Thyroid gland (tissue), 4 donors: Measurements from ENCODE around the gene ESRRA. TPM values are rescaled to one million over a fixed set of nuclear protein-coding genes. Genes with fewer than 3 reads are reported as not detected.

Source experiments
- DNase-seq, 2 donors: peaks; one replicate each; pipeline ENCODE4 v3.0.0-alpha.2; 2019
- H3K27ac ChIP-seq, 3 donors: fragments of 200-600 bp; sonication (generic); 1 replicate in 2 of 3; 2 replicates in 1 of 3; pipeline ENCODE4 v1.5.1; 2016 to 2019; ENCODE audit warnings: mild to moderate bottlenecking in 1 of 3, moderate library complexity in 1 of 3
- H3K27me3 ChIP-seq: fragments of 200-600 bp; sonication (generic); one replicate; pipeline ENCODE4 v1.5.1; 2019
- H3K36me3 ChIP-seq, 2 donors: fragments of 200-600 bp; sonication (generic); one replicate each; pipeline ENCODE4 v1.5.1; 2016 to 2019
- H3K4me1 ChIP-seq, 2 donors: fragments of 200-600 bp; sonication (generic); one replicate each; pipeline ENCODE4 v1.5.1; 2017 to 2019
- H3K4me3 ChIP-seq, 3 donors: fragments of 200-600 bp; sonication (generic); replicated peaks in 1 of 3; 1 replicate in 2 of 3; 2 replicates in 1 of 3; pipeline ENCODE4 v1.5.1; 2016; ENCODE audit warnings: mild to moderate bottlenecking in 1 of 3
- H3K9me3 ChIP-seq: fragments of 200-600 bp; sonication (generic); one replicate; pipeline ENCODE4 v1.5.1; 2017
- POLR2A ChIP-seq, 2 donors: fragments of 450-650 bp; IDR thresholded peaks; one replicate each; pipeline ENCODE4 v1.6.1; 2017; ENCODE audit warnings: antibody characterized with exemption in 2 of 2, mild to moderate bottlenecking in 2 of 2, moderate library complexity in 1 of 2
- WGBS, 2 donors: methylation state at CpG; one replicate each; pipeline ENCODE4 v1.1.5; 2017; 5-methylcytosine and 5-hydroxymethylcytosine counted together
- intact Hi-C: fragments of 100-400 bp; cut with DNase I; formaldehyde crosslinking; loops from one replicate; pipeline ENCODE4 v1.15.1; 2023
- total RNA-seq, 4 donors: library from RNA; depleted of rRNA; stranded (reverse); fragments of >200 nt; gene quantifications; one replicate each; pipeline ENCODE4 v1.2.3, GENCODE V29; 2016
- TF ChIP-seq, protein P1 (sequence below), 6 experiments: fragments of 200-600 bp in 3 of 6; fragments of 450-650 bp in 3 of 6; sonication (generic) in 3 of 6; IDR thresholded peaks; one replicate each; pipeline ENCODE4 v1.5.1; 2016 to 2019; ENCODE audit warnings: antibody characterized with exemption in 6 of 6, mild to moderate bottlenecking in 2 of 6, inconsistent platforms in 1 of 6, moderate library complexity in 1 of 6

The ESRRA gene
- total RNA-seq, 4 donors from 2014 or later: 42.8 to 71.6 (median 58.3) TPM

- intact Hi-C loops: no loop called here
- peaks cover 15 to 41% of the 10 kb centered on the region in 2 donors for H3K4me1 ChIP-seq
Observed at GRCh38 chr11:64317325-64317960, 12.1 kb downstream of the ESRRA start, which contains the start of gene TRMT112. Gene TRMT112, minus strand, starts transcription at chr11:64317559. Its CDS starts 33 bp downstream, at chr11:64317526.

DNA sequence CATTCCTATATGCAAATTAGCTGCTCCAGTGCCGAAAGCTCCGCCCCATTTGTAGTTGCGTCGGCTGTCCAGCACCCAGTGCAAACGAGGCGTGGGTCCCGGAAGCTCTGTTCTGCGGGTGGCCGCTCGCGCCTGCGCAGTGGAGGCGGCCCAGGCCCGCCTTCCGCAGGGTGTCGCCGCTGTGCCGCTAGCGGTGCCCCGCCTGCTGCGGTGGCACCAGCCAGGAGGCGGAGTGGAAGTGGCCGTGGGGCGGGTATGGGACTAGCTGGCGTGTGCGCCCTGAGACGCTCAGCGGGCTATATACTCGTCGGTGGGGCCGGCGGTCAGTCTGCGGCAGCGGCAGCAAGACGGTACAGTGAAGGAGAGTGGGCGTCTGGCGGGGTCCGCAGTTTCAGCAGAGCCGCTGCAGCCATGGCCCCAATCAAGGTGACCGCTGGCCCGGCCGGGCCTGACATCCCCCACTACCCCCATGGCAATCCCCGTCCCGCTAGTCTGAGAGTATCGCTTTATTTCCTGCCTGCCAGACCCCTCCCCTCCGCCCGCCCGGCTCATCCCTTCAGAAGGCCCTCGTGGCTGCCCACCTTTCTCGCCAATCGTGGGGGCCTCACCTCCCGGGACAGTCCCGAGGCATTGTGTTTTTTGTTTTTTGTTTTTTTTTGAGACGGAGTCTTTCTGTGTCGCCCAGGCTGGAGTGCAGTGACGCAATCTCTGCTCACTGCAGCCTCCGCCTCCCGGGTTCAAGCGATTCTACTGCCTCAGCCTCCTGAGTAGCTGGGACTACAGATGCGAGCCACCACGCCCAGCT, 12.8 kb downstream of the ESRRA start, which contains the start of gene PRDX5:
Gene PRDX5 (plus strand): TSS at position 161 of the 805 bp plus-strand sequence. CDS start 95 bp downstream, at position 256.
- peak; percentile 80 to 97 for TF ChIP-seq POLR2A (IDR thresholded peaks at IDR 0.05)
- TF ChIP-seq, protein P1, sequence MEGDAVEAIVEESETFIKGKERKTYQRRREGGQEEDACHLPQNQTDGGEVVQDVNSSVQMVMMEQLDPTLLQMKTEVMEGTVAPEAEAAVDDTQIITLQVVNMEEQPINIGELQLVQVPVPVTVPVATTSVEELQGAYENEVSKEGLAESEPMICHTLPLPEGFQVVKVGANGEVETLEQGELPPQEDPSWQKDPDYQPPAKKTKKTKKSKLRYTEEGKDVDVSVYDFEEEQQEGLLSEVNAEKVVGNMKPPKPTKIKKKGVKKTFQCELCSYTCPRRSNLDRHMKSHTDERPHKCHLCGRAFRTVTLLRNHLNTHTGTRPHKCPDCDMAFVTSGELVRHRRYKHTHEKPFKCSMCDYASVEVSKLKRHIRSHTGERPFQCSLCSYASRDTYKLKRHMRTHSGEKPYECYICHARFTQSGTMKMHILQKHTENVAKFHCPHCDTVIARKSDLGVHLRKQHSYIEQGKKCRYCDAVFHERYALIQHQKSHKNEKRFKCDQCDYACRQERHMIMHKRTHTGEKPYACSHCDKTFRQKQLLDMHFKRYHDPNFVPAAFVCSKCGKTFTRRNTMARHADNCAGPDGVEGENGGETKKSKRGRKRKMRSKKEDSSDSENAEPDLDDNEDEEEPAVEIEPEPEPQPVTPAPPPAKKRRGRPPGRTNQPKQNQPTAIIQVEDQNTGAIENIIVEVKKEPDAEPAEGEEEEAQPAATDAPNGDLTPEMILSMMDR (IDR thresholded peaks at IDR 0.05): peak in 4 of 6 experiments; percentile 18 to 58 (median 41)
- Histone ChIP-seq H3K27me3 (no peaks in the 10 kb centered on the region), H3K4me3 (peak within 1 kb of the TSS; percentile 81 to 95 (median 90)), H3K36me3 (peaks cover 11 to 23% of the 10 kb centered on the region in 2 donors), H3K27ac (peak within 1 kb of the TSS; percentile 97 to 100 (median 99)), H3K9me3 (no peaks in the 10 kb centered on the region), H3K4me1 (peaks cover 15 to 47% of the 10 kb centered on the region in 2 donors)
- WGBS, 2 donors: 0 to 1% methylated on average over 28 to 29 of the region's 61 CpGs
- DNase-seq: peak; percentile 97
- intact Hi-C loops: no loop called here

More at GRCh38 chr11:64317325-64317960, 12.1 kb downstream of the ESRRA start, which contains the start of gene TRMT112:
- Histone ChIP-seq H3K36me3 (peaks cover 11 to 23% of the 10 kb centered on the region in 2 donors), H3K27me3 (no peaks in the 10 kb centered on the region), H3K9me3 (no peaks in the 10 kb centered on the region), H3K27ac (peak within 1 kb of the TSS; percentile 97 to 100 (median 99)), H3K4me3 (peak within 1 kb of the TSS; percentile 81 to 95 (median 90))
- DNase-seq: peak; percentile 99
- TF ChIP-seq, protein P1 (IDR thresholded peaks at IDR 0.05): no peak
- peak in 1 of 2 donors; percentile 85 for TF ChIP-seq POLR2A (IDR thresholded peaks at IDR 0.05)
- 0% methylated on average over 20 to 31 of the region's 43 CpGs for WGBS, 2 donors

DNA sequence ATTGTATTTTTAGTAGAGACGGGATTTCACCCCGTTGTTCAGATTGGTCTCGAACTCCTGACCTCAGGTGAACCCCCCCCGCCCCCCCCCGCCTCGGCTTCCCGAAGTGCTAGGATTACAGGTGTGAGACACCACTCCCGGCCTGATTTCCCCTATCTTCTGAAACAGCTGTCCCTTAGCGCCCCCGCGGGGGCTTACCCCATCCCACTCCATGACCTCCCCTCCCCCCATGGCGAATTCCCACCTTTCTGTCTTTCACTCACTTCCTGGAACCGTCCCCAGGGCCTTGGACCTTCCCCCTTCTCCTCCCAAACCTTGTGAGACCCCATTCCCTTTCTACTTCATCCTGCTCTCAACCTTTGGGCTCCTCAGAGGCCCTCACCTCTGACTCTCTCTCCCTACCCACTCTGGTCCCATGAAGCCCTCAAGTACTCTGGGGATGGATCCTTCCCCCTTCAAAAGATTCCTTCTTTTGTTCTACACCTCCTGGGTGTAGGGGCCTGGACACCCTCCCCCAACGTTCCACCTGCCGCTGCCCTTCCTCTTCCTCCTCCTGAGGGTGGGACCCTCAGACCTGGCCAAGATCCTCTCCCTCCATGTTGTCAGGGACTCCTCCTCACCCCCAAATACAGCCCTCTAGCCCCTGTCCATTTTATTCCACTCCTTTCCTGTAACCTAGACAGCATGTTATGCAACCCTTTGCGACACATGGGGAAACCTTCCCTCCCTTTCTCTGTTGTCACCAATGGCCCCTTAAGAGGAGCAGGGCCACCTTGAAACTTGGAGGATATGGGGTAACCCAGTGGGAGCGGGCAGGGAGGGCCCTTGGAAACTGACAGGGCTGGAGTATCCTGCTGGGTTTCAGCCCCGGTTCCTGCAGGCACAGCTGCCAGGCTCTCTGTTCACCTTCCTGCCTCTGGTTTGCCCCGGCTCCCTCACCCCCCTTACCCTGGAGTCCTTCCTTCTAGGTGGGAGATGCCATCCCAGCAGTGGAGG, 13.7 kb downstream of the ESRRA start:
- WGBS, 2 donors: 25 to 29% methylated on average over 16 to 19 of the region's 19 CpGs
- intact Hi-C loops: no loop called here
- no peak for TF ChIP-seq POLR2A (IDR thresholded peaks at IDR 0.05)
- TF ChIP-seq, protein P1 (IDR thresholded peaks at IDR 0.05): no peak
- H3K27ac ChIP-seq: peak overlapping the region; percentile 97 to 100 (median 99)
- peak in 1 of 2 donors; percentile 36 for DNase-seq
- H3K9me3 ChIP-seq: no peaks in the 10 kb centered on the region
- peaks cover 11 to 22% of the 10 kb centered on the region in 2 donors for H3K36me3 ChIP-seq
- no peaks in the 10 kb centered on the region for H3K27me3 ChIP-seq
- peaks cover 15 to 47% of the 10 kb centered on the region in 2 donors for H3K4me1 ChIP-seq
- H3K4me3 ChIP-seq: peak overlapping the region in 2 of 3 donors; percentile 68 to 95

DNA sequence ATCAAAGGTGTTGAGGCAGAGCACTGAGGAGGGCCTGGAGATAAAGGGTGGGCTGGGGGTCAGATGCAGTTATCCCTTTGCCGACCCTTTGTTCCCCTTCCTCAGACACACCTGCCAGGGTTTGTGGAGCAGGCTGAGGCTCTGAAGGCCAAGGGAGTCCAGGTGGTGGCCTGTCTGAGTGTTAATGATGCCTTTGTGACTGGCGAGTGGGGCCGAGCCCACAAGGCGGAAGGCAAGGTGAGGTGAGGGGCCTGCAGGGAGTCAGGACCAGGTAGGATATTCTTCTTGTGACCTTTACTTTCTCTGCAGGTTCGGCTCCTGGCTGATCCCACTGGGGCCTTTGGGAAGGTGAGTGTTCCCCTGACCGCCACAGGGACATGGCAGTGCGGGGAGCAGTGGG, 15.2 kb downstream of the ESRRA start:
- peak overlapping the region; percentile 54 to 81 (median 72) for H3K27ac ChIP-seq
- H3K27me3 ChIP-seq: no peaks in the 10 kb centered on the region
- peaks cover 0 to 7% of the 10 kb centered on the region in 2 donors for H3K36me3 ChIP-seq
- no peaks in the 10 kb centered on the region for H3K9me3 ChIP-seq
- 89 to 96% methylated on average over 7 of the region's 7 CpGs for whole genome bisulfite sequencing, 2 donors
- no peak for DNase-seq
- TF ChIP-seq, protein P1 (IDR thresholded peaks at IDR 0.05): no peak
- no peak for TF ChIP-seq POLR2A (IDR thresholded peaks at IDR 0.05)
- intact Hi-C loops: no loop called here
- no peak overlapping the region for H3K4me3 ChIP-seq
- peaks cover 15 to 51% of the 10 kb centered on the region in 2 donors for H3K4me1 ChIP-seq
